T follicular helper cell (primary cell): ENCODE results near the gene LGMN.
"Not testable (repeated sequence)": the region's sequence is repeated elsewhere in the genome, so short reads cannot be mapped to it uniquely, and the experiment has no call there.

ENCODE experiments used
- DNase-seq: peaks from one replicate; pipeline ENCODE4 v3.0.0-alpha.2; 2020; ENCODE audit warnings: low read depth

The LGMN gene

GRCh38 chr14:92694807-92695206, 53.6 kb downstream of the LGMN start:
- DNase-seq = no peak

DNA sequence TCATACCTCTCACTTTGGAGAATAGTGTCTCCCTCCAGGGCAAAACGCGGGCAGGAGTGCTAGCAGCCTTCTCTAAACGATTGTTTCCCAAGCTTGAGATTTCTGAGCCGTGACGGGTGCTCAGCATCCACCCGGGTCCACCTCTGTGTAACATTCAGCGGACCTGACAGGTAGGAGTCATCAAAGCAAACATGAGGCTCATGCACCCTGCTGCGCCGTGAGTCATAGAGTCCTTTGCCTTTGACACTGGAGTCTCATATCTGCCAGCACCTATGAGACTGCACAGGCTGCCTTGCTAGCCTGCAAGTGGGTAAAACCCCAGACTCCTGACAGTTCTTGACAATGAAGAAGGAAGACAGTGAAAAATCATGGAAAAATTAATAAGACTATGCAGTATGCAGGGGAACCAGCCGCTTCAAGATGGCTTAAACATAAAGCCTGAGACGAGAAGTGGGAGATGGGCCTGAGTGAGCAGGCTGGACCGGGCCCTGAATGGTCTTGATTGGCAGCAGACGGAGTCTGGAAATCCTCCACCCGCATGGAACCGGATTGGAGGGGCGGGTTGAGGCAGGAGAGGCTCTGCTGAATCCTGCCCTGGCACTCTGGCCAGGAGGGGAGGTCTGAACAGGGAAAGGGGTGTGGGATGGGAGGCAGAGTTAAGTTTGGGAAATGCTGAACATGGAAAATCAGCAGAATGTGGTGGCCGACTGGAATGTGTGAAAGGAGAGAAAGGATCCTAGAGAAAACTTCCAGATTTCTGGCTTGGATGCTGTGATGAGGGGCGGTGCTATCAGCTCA, 54.2 kb downstream of the LGMN start:
- DNase-seq = no peak

DNA sequence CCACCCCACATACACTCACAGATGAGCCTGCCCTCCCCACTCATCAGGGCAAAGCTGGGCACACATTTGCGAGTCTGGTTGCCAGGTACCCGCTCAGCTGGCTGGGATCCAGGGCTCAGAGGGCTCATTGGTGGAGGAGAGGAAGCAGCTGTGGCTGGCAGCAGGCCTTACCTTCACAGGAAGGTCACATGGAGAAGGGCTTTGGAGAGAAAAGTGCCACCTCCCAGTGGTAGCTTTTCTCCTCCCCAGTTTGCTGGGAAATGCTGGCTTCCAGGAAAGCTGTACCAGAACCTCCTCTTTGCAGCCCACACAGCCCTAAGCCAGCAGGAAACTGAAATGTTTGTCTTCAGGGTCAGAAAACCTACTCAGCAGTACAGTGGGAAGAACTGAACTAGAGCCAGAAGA, 55.6 kb downstream of the LGMN start:
- DNase-seq = no peak

DNA sequence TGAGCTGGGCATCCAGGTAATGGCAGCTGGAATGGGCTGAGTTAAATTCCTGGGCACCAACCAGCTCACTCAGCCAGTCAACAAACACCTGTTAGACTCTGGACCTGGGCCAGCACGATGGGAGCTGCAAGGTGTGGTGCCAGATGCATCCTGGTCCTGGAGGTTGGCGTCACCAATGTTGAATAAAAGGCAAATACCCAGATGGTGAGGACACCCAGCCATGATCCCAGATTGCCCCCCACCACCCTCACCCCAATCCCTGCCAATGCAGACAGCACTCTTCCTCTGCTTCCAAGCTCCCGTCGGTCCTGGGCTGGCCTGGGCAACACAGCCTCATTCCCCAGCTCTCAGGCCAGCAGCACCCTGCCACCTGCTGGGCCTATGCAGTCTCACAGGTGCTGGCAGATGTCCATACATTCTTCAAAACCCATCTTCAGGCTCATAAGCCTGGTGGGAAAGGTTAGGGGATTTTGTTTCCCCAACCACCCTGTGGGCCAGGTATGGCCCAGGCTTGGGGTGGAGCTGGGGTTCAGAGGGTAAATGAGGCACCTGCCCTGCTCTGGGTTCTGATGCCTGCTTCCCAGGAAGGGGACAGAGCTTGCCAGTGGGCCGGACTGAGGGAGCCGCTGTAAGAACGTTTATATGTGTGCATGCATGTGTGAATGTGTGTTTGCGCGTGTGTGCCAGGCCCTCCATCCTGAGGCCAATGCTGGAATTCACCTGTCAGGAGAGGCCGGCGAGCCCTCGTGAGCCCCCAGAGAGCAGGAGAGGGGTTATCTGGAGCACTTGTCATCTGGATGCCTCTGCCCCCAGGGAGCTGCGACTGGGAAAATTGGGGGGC, 58.0 kb downstream of the LGMN start:
- DNase-seq = no peak

DNA sequence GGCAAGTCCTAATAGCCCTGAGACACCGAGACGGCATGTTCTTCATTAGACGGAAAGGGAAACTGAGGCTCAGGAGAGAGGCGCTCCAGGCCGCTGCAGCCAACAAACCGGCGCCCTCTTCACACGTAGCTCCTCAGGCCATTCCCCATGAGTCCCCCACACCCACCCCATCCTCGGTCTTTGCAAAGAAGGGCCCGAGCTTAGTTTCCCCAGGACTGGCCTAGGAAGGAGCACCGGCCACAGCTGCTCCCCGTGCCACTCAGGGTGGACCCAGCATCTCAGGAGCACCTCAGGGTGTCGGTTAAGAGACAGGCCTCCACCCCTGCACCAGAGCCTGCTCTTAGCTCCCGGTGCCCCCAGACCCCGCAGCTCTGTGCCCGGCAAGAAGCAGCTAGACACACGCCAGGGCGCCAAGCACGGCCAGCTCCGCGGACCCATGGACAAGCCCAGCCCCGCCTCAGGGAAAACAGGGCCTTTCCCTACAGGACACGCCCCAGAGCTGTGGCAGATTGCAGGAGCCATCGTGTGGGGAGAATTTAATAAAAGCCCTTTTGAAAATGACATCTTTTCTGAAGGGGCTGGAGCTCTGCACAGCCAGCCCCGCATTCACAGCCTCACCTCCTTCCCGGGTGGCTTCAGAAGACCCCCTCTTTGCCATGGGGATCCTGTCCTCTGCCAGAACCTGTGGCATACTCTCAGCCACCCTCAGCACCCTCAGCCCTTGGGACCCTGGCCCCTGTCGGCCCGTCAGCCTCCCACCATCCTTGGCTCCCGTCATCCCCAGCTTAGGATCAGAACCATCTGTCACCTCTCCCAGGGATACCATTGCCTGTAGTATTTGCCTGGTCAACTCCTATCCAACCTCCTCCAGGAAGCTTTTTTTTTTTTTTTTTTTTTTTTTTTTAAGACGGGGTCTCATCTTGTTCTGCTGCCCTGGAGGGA, 59.7 kb downstream of the LGMN start:
- DNase-seq = no peak

GRCh38 chr14:92687681-92688433, 60.6 kb downstream of the LGMN start:
- DNase-seq = no peak

DNA sequence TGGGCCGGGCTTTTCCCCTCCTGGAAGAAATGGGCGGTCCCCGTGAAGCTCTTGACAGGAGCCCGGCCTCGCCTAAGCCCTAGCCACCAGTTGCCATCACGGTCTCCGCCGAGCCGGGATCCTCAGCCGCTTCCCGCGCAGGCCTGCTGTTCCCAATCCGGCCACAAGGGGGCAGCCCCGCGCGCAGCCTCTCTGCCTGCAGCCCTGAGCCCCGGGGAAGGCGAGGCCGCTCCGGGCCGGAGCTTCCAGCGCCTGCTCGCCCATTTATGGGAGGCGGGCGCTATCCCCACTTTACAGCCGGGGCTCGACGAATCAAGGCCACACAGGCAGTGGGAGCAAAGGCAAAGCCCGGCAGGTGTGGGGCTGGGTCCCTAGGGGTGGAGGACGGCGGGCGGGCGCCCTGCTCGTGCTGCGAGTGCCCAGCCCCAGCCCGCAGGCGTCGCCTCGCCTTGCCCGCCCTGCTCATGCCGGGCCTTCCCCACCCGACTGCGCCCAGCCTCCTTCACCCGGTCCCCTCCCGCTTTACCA, 61.5 kb downstream of the LGMN start:
- DNase-seq = peak; percentile 51

GRCh38 chr14:92686411-92686899, 62.0 kb downstream of the LGMN start:
- DNase-seq = no peak

- no peak for DNase-seq
Observed at GRCh38 chr14:92685784-92686355, 62.6 kb downstream of the LGMN start.

GRCh38 chr14:92684801-92685560, 63.4 kb downstream of the LGMN start:
- DNase-seq = no peak

- DNase-seq = no peak
Observed at GRCh38 chr14:92683041-92683440, 65.4 kb downstream of the LGMN start.

DNA sequence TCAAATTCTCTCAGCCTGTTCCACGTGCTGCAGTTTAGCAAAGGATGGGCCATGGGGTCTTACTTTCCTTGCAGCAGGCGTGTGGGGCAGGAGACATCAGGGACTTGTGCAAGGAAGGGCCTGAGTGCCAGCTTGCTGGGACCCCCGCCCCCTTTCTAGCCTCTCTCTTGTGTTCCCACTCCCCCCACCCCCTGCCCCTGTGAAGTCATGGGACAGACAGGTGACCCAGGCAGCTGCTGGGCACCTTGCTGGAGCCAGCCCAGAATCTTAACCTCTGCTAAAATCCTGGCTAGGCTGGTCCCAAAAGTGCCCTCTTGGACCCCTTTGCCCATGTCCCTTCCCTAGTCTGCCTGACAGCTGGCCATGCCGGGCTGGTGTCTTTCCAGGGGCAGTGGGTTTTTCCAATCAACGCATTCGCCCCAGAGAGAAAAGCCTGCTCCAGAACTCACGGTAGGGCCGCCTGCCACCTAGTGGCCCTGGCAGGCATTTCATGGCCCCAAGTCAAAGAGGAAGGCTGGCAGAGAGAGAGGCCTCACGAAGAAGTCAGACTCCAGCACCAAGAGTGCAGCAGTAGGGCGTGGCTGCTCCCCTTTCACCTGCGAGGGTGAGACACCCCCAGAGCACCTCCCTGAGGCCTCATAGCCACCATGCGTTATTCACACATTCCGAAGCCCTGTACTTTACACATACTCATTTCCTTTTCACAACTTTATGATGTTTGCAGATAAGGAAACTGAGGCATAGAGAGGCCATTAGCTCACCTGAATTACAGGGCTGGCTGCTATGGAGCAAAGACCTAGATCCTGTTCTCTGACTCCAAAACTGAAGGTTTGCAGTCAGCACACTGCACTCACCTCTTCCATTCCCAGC, 67.4 kb downstream of the LGMN start:
- DNase-seq = peak; percentile 47

DNA sequence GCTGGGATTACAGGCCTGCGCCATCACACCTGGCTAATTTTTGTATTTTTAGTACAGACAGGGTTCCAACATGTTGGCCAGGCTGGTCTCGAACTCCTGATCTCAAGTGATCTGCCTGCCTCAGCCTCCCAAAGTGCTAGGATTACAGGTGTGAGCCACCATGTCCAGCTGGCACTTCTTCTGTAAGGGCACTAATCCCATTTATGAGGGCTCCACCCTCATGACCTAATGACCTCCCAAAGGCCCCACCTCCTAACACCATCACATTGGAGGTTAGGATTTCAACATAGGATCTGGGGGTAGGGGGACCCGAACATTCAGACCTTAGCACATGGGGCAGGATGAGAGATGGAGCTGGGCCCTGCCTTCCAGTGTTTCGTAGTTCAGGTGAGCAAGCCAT, 68.1 kb downstream of the LGMN start:
- DNase-seq = not testable (repeated sequence)

DNA sequence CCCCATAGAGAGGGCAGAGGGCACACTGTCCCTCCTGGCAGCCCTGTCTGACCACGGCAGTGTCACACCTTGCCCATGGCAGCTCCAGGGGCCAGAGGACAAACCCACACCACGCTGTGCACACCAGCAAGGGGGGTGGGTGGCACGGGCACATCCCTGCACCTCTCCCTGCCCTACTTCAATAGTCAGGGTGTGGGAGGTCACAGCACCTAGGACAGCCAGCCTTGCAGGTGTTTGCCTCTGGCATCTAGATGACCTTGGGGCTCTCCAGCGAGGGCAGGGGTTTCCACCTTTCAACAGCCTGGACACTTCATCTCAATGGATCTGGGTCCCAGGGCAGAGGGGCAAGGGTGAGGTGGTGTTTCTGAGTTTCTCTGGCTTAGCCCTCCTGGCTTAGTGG, 69.2 kb downstream of the LGMN start:
- no peak for DNase-seq

GRCh38 chr14:92678766-92679165, 69.7 kb downstream of the LGMN start:
- DNase-seq = no peak

GRCh38 chr14:92677955-92678354, 70.5 kb downstream of the LGMN start:
- DNase-seq = no peak

DNA sequence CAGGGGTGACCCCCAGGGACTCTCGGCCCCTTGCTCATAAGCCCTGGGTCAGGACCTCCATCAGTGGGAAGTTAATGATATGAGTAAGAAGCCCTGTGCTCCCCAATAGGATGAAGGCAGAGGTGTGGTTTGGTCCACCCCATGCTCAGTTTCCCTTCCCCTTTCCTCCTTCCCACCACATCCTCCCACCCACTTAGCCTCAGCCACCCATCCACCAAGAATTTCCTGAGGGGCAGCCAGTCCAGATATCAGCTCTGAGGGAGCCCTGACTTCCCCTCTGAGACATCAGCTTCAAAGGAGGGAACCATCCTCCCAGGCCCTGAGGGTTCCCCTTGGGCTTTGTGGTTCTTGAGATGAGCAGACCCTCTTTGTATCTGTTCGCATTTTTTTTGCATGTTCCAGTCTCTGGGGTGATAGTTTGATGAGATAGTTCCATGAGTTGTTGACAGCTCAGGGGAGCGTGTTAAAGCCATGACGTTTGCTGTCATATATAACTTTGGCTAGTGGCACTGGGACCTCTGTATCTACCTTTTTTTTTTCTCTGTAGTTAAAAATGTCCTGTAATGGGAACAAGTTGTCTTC, 71.2 kb downstream of the LGMN start:
- DNase-seq = no peak

GRCh38 chr14:92676403-92677086, 71.9 kb downstream of the LGMN start:
- no peak for DNase-seq
